Measurements from ENCODE around the gene TARS3.
"Not testable (repeated sequence)": the region's sequence is repeated elsewhere in the genome, so short reads cannot be mapped to it uniquely, and the experiment has no call there.

The TARS3 gene

GRCh38 chr15:101637516-101637915, 86.8 kb downstream of the TARS3 start:
- DNase-seq (ENCODE audit: low spot score): no peak
- in situ Hi-C loops (cut with MboI; ENCODE audit: low sequenced_read_pairs, unreplicated experiment): no loop called here
- TF ChIP-seq CTCF (IDR thresholded peaks at IDR 0.05; ENCODE audit: borderline replicate concordance, control extremely low read depth, extremely low read depth, insufficient read depth, missing control alignments): no peak

GRCh38 chr15:101637038-101637437, 87.2 kb downstream of the TARS3 start:
- in situ Hi-C loops (cut with MboI; ENCODE audit: low sequenced_read_pairs, unreplicated experiment): no loop called here
- no peak for TF ChIP-seq CTCF (IDR thresholded peaks at IDR 0.05; ENCODE audit: borderline replicate concordance, control extremely low read depth, extremely low read depth, insufficient read depth, missing control alignments)
- DNase-seq (ENCODE audit: low spot score): no peak

GRCh38 chr15:101635944-101636727, 88.1 kb downstream of the TARS3 start:
- no peak for DNase-seq (ENCODE audit: low spot score)
- in situ Hi-C loops (cut with MboI; ENCODE audit: low sequenced_read_pairs, unreplicated experiment): no loop called here
- no peak for TF ChIP-seq CTCF (IDR thresholded peaks at IDR 0.05; ENCODE audit: borderline replicate concordance, control extremely low read depth, extremely low read depth, insufficient read depth, missing control alignments)

GRCh38 chr15:101633356-101633755, 90.9 kb downstream of the TARS3 start:
- DNase-seq (ENCODE audit: low spot score): no peak
- in situ Hi-C loops (cut with MboI; ENCODE audit: low sequenced_read_pairs, unreplicated experiment): no loop called here
- no peak for TF ChIP-seq CTCF (IDR thresholded peaks at IDR 0.05; ENCODE audit: borderline replicate concordance, control extremely low read depth, extremely low read depth, insufficient read depth, missing control alignments)

GRCh38 chr15:101626729-101627128, 97.5 kb downstream of the TARS3 start:
- in situ Hi-C loops (cut with MboI; ENCODE audit: low sequenced_read_pairs, unreplicated experiment); DNase-seq (ENCODE audit: low spot score): not testable (repeated sequence)

- in situ Hi-C loops (cut with MboI; ENCODE audit: low sequenced_read_pairs, unreplicated experiment): no loop called here
- DNase-seq (ENCODE audit: low spot score): no peak
- no peak for TF ChIP-seq CTCF (IDR thresholded peaks at IDR 0.05; ENCODE audit: borderline replicate concordance, control extremely low read depth, extremely low read depth, insufficient read depth, missing control alignments)
These were observed 98.3 kb downstream of the TARS3 start for GRCh38 chr15:101625980-101626379.

GRCh38 chr15:101625184-101625583, 99.1 kb downstream of the TARS3 start:
- DNase-seq (ENCODE audit: low spot score): no peak
- in situ Hi-C loops (cut with MboI; ENCODE audit: low sequenced_read_pairs, unreplicated experiment): no loop called here
- TF ChIP-seq CTCF (IDR thresholded peaks at IDR 0.05; ENCODE audit: borderline replicate concordance, control extremely low read depth, extremely low read depth, insufficient read depth, missing control alignments): no peak

Data from GM13976 (cell line).